Nephron progenitor cell (in vitro differentiated cells): Measurements from ENCODE around the gene HOXD12.
A peak's percentile ranks its signal among the peaks of the same experiment; 100 is the strongest.

ENCODE experiments used
- DNase-seq: peaks from one replicate; pipeline ENCODE4 v3.0.0; 2021
- H3K27ac Mint-ChIP-seq: 2 replicates; pipeline ENCODE4 v1.8.0; 2021; ENCODE audit warnings: mild to moderate bottlenecking, moderate library complexity, mixed read lengths
- H3K27me3 Mint-ChIP-seq: 2 replicates; pipeline ENCODE4 v1.8.0; 2021; ENCODE audit warnings: mild to moderate bottlenecking, low read depth, mixed read lengths; ENCODE audit not compliant: poor library complexity
- H3K36me3 Mint-ChIP-seq: 2 replicates; pipeline ENCODE4 v1.8.0; 2021; ENCODE audit warnings: low read depth, mixed read lengths
- H3K4me1 Mint-ChIP-seq: 2 replicates; pipeline ENCODE4 v1.8.0; 2021; ENCODE audit warnings: mixed read lengths
- H3K4me3 Mint-ChIP-seq: 2 replicates; pipeline ENCODE4 v1.8.0; 2021; ENCODE audit warnings: mild to moderate bottlenecking, moderate library complexity, mixed read lengths
- H3K9me3 Mint-ChIP-seq: 2 replicates; pipeline ENCODE4 v1.8.0; 2021; ENCODE audit warnings: mild to moderate bottlenecking, moderate library complexity, mixed read lengths
- CTCF ChIP-seq: fragments of 200-600 bp; sonication (generic); IDR thresholded peaks from 2 replicates; pipeline ENCODE4 v1.5.0; 2021; ENCODE audit warnings: antibody characterized with exemption

The HOXD12 gene

DNA sequence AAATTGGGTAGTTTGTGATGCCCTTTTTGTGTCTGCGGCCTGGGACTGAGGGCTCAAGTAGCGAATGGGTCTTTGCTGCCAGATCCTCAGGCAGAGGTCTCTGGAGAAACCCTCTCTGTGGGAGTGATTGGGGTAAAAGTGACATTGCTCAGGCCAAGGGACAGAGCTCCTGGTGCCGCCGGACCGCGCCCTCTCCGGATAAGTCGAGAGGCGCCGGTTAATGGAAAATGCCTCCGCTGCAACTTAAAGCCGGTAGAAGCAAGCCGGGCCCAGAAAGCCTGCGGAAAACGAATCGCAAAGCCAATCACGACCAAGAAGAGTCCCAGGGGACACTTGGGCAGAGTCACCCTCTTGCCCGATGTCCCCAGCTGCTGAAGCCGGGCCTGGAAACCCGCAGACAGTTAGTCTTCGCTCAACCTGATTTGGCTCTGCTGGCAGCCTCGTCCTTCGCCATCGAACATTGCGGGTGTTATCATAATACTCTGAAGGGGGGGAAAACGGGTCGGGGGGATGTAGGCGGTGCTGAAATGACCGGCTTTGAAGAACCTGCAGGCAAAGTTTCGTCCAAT lies 352 bp upstream of the HOXD12 start:
- TF ChIP-seq CTCF, result no peak
- Mint-ChIP-seq H3K27ac (no peak overlapping the region), H3K4me3 (peak overlapping the region; percentile 60), H3K4me1 (peaks cover 47% of the 10 kb centered on the region), H3K27me3 (peaks cover 100% of the 10 kb centered on the region), H3K36me3 (no peaks in the 10 kb centered on the region), H3K9me3 (no peaks in the 10 kb centered on the region)
- peak; percentile 17 for DNase-seq

DNA sequence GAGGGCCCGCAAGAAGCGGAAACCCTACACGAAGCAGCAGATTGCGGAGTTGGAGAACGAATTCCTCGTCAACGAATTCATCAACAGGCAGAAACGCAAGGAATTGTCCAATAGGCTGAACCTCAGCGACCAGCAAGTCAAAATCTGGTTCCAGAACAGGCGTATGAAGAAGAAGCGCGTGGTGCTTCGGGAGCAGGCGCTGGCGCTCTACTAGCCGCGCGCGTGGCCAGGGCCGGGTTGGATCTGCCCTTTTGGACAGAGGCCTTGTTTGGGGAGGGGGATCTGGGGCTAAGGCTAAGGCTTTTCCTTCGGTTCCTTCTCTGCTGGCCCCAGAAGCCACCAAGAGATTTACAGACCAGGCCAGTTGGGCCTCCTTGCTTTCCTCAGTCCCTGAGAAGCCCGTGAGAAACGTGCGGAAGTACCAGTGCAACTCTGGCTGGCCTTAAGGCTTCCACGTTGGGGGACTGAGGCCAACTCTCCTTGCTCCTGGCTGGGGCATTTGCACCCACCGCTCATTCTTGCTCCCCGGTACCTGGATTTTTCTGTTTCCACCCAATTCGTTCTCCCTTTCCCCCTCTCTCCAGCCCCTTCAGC lies 1.0 kb downstream of the HOXD12 start:
- peak overlapping the region; percentile 43 for H3K4me3 Mint-ChIP-seq
- H3K4me1 Mint-ChIP-seq, result peaks cover 61% of the 10 kb centered on the region

GRCh38 chr2:176101216-176101830 lies 1.7 kb downstream of the HOXD12 start:
- no peak for TF ChIP-seq CTCF
- no peak for DNase-seq
- Mint-ChIP-seq H3K27me3 (peaks cover 100% of the 10 kb centered on the region), H3K36me3 (no peaks in the 10 kb centered on the region), H3K4me3 (peak overlapping the region; percentile 43), H3K4me1 (peaks cover 68% of the 10 kb centered on the region), H3K9me3 (no peaks in the 10 kb centered on the region), H3K27ac (no peak overlapping the region)

More for the DNA sequence above, 1.0 kb downstream of the HOXD12 start:
- peak; percentile 27 for DNase-seq
- no peaks in the 10 kb centered on the region for H3K9me3 Mint-ChIP-seq
- no peak for TF ChIP-seq CTCF
- no peaks in the 10 kb centered on the region for H3K36me3 Mint-ChIP-seq
- peaks cover 100% of the 10 kb centered on the region for H3K27me3 Mint-ChIP-seq
- no peak overlapping the region for H3K27ac Mint-ChIP-seq

DNA sequence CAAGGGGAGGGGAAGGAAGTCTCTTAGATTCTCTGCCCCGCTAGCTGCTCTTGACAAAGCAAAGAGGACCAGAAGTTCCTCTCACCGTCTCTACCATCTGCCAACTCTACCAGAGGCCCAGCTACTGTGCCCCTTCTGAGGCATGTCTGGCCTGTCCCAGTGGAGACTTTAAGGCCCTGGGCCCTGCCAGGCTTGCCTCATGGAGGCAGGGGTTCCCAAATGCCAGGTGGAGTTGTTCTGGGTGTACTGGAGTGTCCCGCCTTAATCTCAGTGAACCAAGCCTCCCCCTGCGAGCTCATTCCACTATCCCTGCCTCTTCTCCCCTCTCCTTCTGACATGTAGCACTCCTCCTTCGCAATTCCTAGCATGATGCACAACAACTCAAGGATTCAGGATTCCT lies 2.2 kb downstream of the HOXD12 start:
- peaks cover 97% of the 10 kb centered on the region for H3K27me3 Mint-ChIP-seq
- DNase-seq, result no peak

GRCh38 chr2:176102309-176102866 lies 2.8 kb downstream of the HOXD12 start:
- no peaks in the 10 kb centered on the region for H3K36me3 Mint-ChIP-seq
- no peak overlapping the region for H3K27ac Mint-ChIP-seq
- no peak for TF ChIP-seq CTCF
- peaks cover 62% of the 10 kb centered on the region for H3K4me1 Mint-ChIP-seq
- H3K27me3 Mint-ChIP-seq, result peaks cover 97% of the 10 kb centered on the region
- no peak for DNase-seq
- H3K9me3 Mint-ChIP-seq, result no peaks in the 10 kb centered on the region
- H3K4me3 Mint-ChIP-seq, result no peak overlapping the region

More for the DNA sequence above, 2.2 kb downstream of the HOXD12 start:
- Mint-ChIP-seq H3K36me3 (no peaks in the 10 kb centered on the region), H3K9me3 (no peaks in the 10 kb centered on the region), H3K4me3 (no peak overlapping the region), H3K27ac (no peak overlapping the region), H3K4me1 (peaks cover 66% of the 10 kb centered on the region)
- TF ChIP-seq CTCF, result no peak
